ENCODE data around the gene VAV2. TPM values are rescaled to one million over a fixed set of nuclear protein-coding genes. Genes with fewer than 3 reads are reported as not detected.

The VAV2 gene
- total RNA-seq, 1 experiment from 2014 or later: 24.7 TPM

- intact Hi-C loops (cut with micrococcal nuclease; ENCODE audit: unreplicated experiment): no loop called here
- TF ChIP-seq POLR2AphosphoS5 (IDR thresholded peaks at IDR 0.05; ENCODE audit: low read depth, low read length): no peak
- TF ChIP-seq TCF7L2 (IDR thresholded peaks at IDR 0.05; ENCODE audit: low read depth, low read length): no peak
- no peak for TF ChIP-seq CTCF (IDR thresholded peaks at IDR 0.05)
- TF ChIP-seq REST (IDR thresholded peaks at IDR 0.05; ENCODE audit: insufficient read depth in 1 of 2, low read depth in 2 of 2, low read length in 1 of 2): no peak
- TF ChIP-seq SIN3A (IDR thresholded peaks at IDR 0.05; ENCODE audit: borderline replicate concordance, insufficient read depth, low read depth, low read length): no peak
- ATAC-seq (no peak), DNase-seq (ENCODE audit: low read depth, low spot score) (no peak)
- POLR2A ChIA-PET: no interaction called here
- no TSS peak for BruUV-seq (replicated peaks)
- CTCF ChIA-PET: no interaction called here
- Histone ChIP-seq H3K4me3 (ENCODE audit: low read depth in 2 of 2, low read length in 2 of 2) (no peak overlapping the region), H3K27me3 (ENCODE audit: control insufficient read depth, insufficient read depth, low read length) (no peaks in the 10 kb centered on the region), H3K4me1 (ENCODE audit: control insufficient read depth, insufficient read depth, low read length) (no peaks in the 10 kb centered on the region), H3K9me3 (ENCODE audit: control insufficient read depth, insufficient read depth, low read depth, low read length) (no peaks in the 10 kb centered on the region), H3K36me3 (ENCODE audit: control insufficient read depth, insufficient read depth, low read length) (no peaks in the 10 kb centered on the region), H3K27ac (ENCODE audit: low read length) (no peak overlapping the region)
- in situ Hi-C loops (cut with HindIII; ENCODE audit: low pct_unique_long_range_greater_than_20kb, low sequenced_read_pairs): no loop called here
Observed at GRCh38 chr9:133819923-133820322, 172.2 kb downstream of the VAV2 start.

GRCh38 chr9:133818444-133818843 lies 173.7 kb downstream of the VAV2 start:
- ChIA-PET CTCF (no interaction called here), POLR2A (no interaction called here)
- TF ChIP-seq REST (IDR thresholded peaks at IDR 0.05; ENCODE audit: insufficient read depth in 1 of 2, low read depth in 2 of 2, low read length in 1 of 2) (no peak), TCF7L2 (IDR thresholded peaks at IDR 0.05; ENCODE audit: low read depth, low read length) (no peak), CTCF (IDR thresholded peaks at IDR 0.05) (no peak), SIN3A (IDR thresholded peaks at IDR 0.05; ENCODE audit: borderline replicate concordance, insufficient read depth, low read depth, low read length) (no peak), POLR2AphosphoS5 (IDR thresholded peaks at IDR 0.05; ENCODE audit: low read depth, low read length) (no peak)
- Histone ChIP-seq H3K36me3 (ENCODE audit: control insufficient read depth, insufficient read depth, low read length) (no peaks in the 10 kb centered on the region), H3K4me1 (ENCODE audit: control insufficient read depth, insufficient read depth, low read length) (no peaks in the 10 kb centered on the region), H3K9me3 (ENCODE audit: control insufficient read depth, insufficient read depth, low read depth, low read length) (no peaks in the 10 kb centered on the region), H3K4me3 (ENCODE audit: low read depth in 2 of 2, low read length in 2 of 2) (no peak overlapping the region), H3K27ac (ENCODE audit: low read length) (no peak overlapping the region), H3K27me3 (ENCODE audit: control insufficient read depth, insufficient read depth, low read length) (no peaks in the 10 kb centered on the region)
- no peak for ATAC-seq
- no TSS peak for BruUV-seq (replicated peaks)
- in situ Hi-C loops (cut with HindIII; ENCODE audit: low pct_unique_long_range_greater_than_20kb, low sequenced_read_pairs) (no loop called here), intact Hi-C loops (cut with micrococcal nuclease; ENCODE audit: unreplicated experiment) (no loop called here)
- no peak for DNase-seq (ENCODE audit: low read depth, low spot score)
